SJCRH30 (cell line): ENCODE data around the gene NFKB2. TPM values are rescaled to one million over a fixed set of nuclear protein-coding genes. Genes with fewer than 3 reads are reported as not detected.

Experiments used
- DNase-seq, 2 experiments: peaks; one replicate each; pipeline ENCODE4 v3.0.0-alpha.2; 2015 to 2020
- H3K27ac ChIP-seq: fragments of 250-450 bp; sonication (Bioruptor Pico); 2 replicates; pipeline ENCODE4 v1.5.1; 2020; ENCODE audit warnings: mild to moderate bottlenecking, moderate library complexity
- H3K27me3 ChIP-seq: fragments of 250-450 bp; sonication (Bioruptor Pico); 2 replicates; pipeline ENCODE4 v1.5.1; 2020; ENCODE audit warnings: mild to moderate bottlenecking, moderate library complexity
- H3K36me3 ChIP-seq: fragments of 250-450 bp; sonication (Bioruptor Pico); 2 replicates; pipeline ENCODE4 v1.5.1; 2020; ENCODE audit warnings: mild to moderate bottlenecking, moderate library complexity
- H3K4me1 ChIP-seq: fragments of 250-450 bp; sonication (Bioruptor Pico); 2 replicates; pipeline ENCODE4 v1.5.1; 2020; ENCODE audit warnings: mild to moderate bottlenecking, moderate library complexity
- H3K4me3 ChIP-seq: fragments of 250-450 bp; sonication (Bioruptor Pico); 2 replicates; pipeline ENCODE4 v1.5.1; 2020; ENCODE audit warnings: mild to moderate bottlenecking, moderate library complexity
- H3K9me3 ChIP-seq: fragments of 250-450 bp; sonication (Bioruptor Pico); replicated peaks from 2 replicates; pipeline ENCODE4 v1.5.1; 2020; ENCODE audit warnings: mild to moderate bottlenecking, moderate library complexity
- total RNA-seq: library from RNA; depleted of rRNA; stranded (reverse); fragments of >200 nt; shearing (Covaris generic); gene quantifications from 2 replicates; pipeline ENCODE4 v1.2.3, GENCODE V29; 2014; rRNA removed

Gene NFKB2
- 25.3 and 25.6 TPM in 2 replicates for total RNA-seq

DNA sequence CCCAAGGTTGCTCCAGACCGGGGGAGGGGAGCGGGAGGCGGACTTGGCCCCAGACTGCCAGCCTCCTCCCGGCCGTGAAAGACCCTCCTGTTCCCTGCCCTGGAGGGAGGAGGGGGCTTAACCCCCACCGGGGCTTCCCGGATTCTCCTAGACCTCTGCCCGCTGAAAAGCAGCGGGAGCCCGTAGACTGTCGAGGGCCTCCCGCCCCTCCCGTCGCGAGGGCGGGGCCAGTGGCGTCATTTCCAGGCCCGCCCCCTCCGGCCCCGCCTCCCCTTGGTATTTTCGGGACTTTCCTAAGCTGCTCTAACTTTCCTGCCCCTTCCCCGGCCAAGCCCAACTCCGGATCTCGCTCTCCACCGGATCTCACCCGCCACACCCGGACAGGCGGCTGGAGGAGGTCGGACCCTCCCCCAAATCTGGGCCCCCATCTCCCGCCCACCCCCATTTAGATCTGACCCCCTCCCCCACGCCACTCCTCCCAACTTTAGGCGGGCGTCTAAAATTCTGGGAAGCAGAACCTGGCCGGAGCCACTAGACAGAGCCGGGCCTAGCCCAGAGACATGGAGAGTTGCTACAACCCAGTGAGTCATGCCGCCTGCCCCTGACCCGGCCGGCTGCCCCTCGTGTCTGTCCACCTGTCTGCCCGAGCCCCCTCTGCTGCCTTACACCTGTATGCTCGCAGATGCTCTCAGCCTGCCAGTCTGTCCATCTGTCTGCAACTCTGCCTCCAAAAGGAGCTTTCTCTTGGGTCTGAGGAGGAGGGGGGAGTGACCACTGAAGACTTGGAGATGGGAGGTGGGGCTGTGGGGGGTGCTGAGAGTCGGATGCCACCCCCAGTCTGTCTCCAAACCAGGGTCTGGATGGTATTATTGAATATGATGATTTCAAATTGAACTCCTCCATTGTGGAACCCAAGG is at the start of gene NFKB2:
TSS of gene NFKB2 (plus strand) at position 306 of the 917 bp plus-strand sequence. CDS start at position 561, 255 bp downstream.
- H3K36me3 ChIP-seq = no peaks in the 10 kb centered on the region
- H3K4me3 ChIP-seq = peak within 1 kb of the TSS; percentile 83
- H3K27ac ChIP-seq = peak within 1 kb of the TSS; percentile 45
- peaks cover 8% of the 10 kb centered on the region; the same call in 1 of the 2 replicates for H3K4me1 ChIP-seq
- H3K27me3 ChIP-seq = no peaks in the 10 kb centered on the region
- no peaks in the 10 kb centered on the region for H3K9me3 ChIP-seq
- peak; percentile 91 to 95 for DNase-seq

GRCh38 chr10:102347236-102347828 is 48.2 kb upstream of the NFKB2 start:
- Histone ChIP-seq H3K4me3 (no peak overlapping the region), H3K27me3 (no peaks in the 10 kb centered on the region), H3K4me1 (peaks cover 15% of the 10 kb centered on the region), H3K36me3 (peaks cover 52% of the 10 kb centered on the region), H3K9me3 (no peaks in the 10 kb centered on the region), H3K27ac (peak overlapping the region; percentile 0; the same call in 1 of the 2 replicates)
- peak; percentile 91 to 97 for DNase-seq

- no peak overlapping the region for H3K27ac ChIP-seq
- H3K4me3 ChIP-seq = no peak overlapping the region
- 0 out of 2 replicates have a peak, but pooled peaks cover 4% of the 10 kb centered on the region for H3K4me1 ChIP-seq
- DNase-seq = peak; percentile 84 to 95
- no peaks in the 10 kb centered on the region for H3K9me3 ChIP-seq
- no peaks in the 10 kb centered on the region for H3K27me3 ChIP-seq
- peaks cover 71% of the 10 kb centered on the region for H3K36me3 ChIP-seq
Measured at GRCh38 chr10:102352066-102352715, 43.3 kb upstream of the NFKB2 start.

DNA sequence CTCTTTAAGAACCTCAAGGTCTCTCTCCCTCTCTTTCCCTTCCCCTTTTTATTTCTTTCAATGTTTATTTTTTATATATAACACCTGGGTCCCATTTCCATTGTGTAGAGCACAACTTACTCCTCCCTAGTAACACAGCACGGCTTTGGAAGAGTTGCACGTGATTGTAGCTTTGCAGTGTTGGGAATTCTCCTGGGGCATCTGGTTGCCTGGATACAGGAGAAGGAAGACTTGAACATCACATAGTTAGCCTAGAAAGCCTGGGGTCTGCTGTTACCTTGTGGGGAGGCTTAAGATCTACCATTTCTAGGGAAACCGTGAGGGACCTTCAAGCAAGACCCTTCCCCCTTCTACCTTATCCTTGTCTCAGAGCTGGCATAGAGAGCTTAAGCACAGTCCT is 41.1 kb upstream of the NFKB2 start:
- Histone ChIP-seq H3K27me3 (no peaks in the 10 kb centered on the region), H3K4me3 (no peak overlapping the region), H3K27ac (no peak overlapping the region), H3K36me3 (peaks cover 81% of the 10 kb centered on the region), H3K4me1 (no peaks in the 10 kb centered on the region), H3K9me3 (no peaks in the 10 kb centered on the region)
- no peak for DNase-seq

DNA sequence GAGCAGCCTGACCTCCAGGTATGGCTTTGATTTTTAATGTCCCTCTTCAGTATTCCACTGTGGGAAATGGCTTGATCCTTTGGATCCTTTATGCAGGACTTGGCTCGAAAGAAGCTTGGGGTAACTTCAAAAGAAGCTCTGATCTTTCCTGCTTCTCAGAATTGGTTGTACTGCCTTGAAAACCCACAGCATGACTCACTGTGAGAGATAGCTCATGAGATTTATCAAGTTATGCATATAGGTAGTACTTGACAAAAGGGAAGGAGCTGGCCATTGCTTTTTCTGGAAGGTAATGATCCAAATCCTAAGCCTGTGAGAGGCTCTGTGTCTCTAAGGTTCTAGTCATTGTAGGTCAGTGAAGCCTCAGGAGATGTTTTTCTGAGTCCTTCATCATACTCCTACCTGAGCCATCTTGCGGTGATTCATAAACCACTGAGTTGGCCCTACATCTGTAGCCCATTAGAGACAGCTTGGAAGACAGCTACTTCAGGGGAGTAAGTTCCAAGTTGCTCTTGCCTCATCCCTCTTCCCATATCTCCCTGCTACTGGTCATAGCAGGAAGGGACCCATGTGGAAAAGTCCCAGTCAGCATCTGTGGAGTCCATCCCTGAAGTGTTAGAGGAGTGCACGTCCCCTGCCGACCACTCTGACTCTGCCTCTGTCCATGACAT is 36.7 kb upstream of the NFKB2 start:
- Histone ChIP-seq H3K9me3 (no peaks in the 10 kb centered on the region), H3K4me3 (no peak overlapping the region), H3K4me1 (no peaks in the 10 kb centered on the region), H3K27me3 (no peaks in the 10 kb centered on the region), H3K27ac (no peak overlapping the region), H3K36me3 (peaks cover 89% of the 10 kb centered on the region)
- DNase-seq = no peak

GRCh38 chr10:102367441-102367840 is 28.1 kb upstream of the NFKB2 start:
- Histone ChIP-seq H3K9me3 (no peaks in the 10 kb centered on the region), H3K4me1 (no peaks in the 10 kb centered on the region), H3K27me3 (no peaks in the 10 kb centered on the region), H3K36me3 (peaks cover 94% of the 10 kb centered on the region), H3K4me3 (no peak overlapping the region), H3K27ac (no peak overlapping the region)
- DNase-seq = no peak

DNA sequence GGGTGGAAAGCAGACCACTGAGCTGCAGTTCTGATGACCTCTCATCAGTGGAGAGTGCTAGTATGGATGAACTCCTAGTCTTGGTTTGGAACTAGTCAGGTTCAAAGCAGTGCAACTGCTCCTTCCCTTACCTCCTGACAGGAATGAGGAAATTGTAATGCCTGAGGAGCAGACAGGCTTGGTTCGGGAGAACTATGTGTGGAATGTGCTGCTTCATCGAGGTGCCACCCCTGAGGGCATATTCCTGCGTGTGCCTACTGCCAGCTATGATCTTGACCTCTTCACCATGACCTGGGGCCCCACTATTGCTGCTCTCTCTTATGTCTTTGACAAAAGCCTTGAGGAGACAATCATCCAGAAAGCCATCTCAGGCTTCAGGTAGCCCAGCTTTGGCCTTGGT is 27.4 kb upstream of the NFKB2 start:
- DNase-seq = no peak
- no peak overlapping the region for H3K27ac ChIP-seq
- no peaks in the 10 kb centered on the region for H3K27me3 ChIP-seq
- H3K4me3 ChIP-seq = no peak overlapping the region
- H3K36me3 ChIP-seq = peaks cover 94% of the 10 kb centered on the region
- no peaks in the 10 kb centered on the region for H3K9me3 ChIP-seq
- no peaks in the 10 kb centered on the region for H3K4me1 ChIP-seq

GRCh38 chr10:102371295-102371694 is 24.2 kb upstream of the NFKB2 start:
- no peak overlapping the region for H3K4me3 ChIP-seq
- no peak for DNase-seq
- H3K4me1 ChIP-seq = no peaks in the 10 kb centered on the region
- no peak overlapping the region for H3K27ac ChIP-seq
- no peaks in the 10 kb centered on the region for H3K9me3 ChIP-seq
- peaks cover 96% of the 10 kb centered on the region for H3K36me3 ChIP-seq
- H3K27me3 ChIP-seq = no peaks in the 10 kb centered on the region

DNA sequence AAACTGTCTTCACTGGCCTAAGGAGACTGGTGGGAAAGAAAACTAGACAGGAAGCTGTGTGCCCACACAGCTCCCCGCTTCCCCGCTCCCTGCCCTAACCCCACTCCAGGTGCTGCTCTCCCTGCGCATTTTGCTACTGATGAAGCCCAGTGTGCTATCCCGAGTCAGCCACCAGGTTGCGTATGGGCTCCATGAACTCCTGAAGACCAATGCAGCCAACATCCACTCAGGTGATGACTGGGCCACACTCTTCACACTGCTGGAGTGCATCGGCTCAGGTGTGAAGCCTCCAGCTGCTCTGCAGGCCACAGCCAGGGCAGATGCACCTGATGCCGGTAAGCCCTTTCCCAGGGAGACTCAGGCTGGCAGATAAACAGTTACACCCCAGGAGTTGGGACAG is 20.3 kb upstream of the NFKB2 start:
- Histone ChIP-seq H3K4me3 (no peak overlapping the region), H3K36me3 (peaks cover 95% of the 10 kb centered on the region), H3K9me3 (no peaks in the 10 kb centered on the region), H3K27me3 (no peaks in the 10 kb centered on the region), H3K27ac (no peak overlapping the region), H3K4me1 (no peaks in the 10 kb centered on the region)
- DNase-seq = no peak

- no peak overlapping the region for H3K27ac ChIP-seq
- H3K36me3 ChIP-seq = peaks cover 94% of the 10 kb centered on the region
- no peaks in the 10 kb centered on the region for H3K9me3 ChIP-seq
- no peaks in the 10 kb centered on the region for H3K27me3 ChIP-seq
- H3K4me1 ChIP-seq = no peaks in the 10 kb centered on the region
- DNase-seq = no peak
- H3K4me3 ChIP-seq = no peak overlapping the region
Measured at GRCh38 chr10:102375867-102376266, 19.6 kb upstream of the NFKB2 start.

GRCh38 chr10:102376901-102377300 is 18.6 kb upstream of the NFKB2 start:
- no peaks in the 10 kb centered on the region for H3K9me3 ChIP-seq
- H3K27ac ChIP-seq = no peak overlapping the region
- no peak overlapping the region for H3K4me3 ChIP-seq
- H3K4me1 ChIP-seq = no peaks in the 10 kb centered on the region
- peaks cover 91% of the 10 kb centered on the region for H3K36me3 ChIP-seq
- DNase-seq = no peak
- H3K27me3 ChIP-seq = no peaks in the 10 kb centered on the region

- Histone ChIP-seq H3K4me3 (no peak overlapping the region), H3K36me3 (peaks cover 91% of the 10 kb centered on the region), H3K4me1 (no peaks in the 10 kb centered on the region), H3K9me3 (no peaks in the 10 kb centered on the region), H3K27ac (no peak overlapping the region), H3K27me3 (no peaks in the 10 kb centered on the region)
- no peak for DNase-seq
Measured at GRCh38 chr10:102379383-102379782, 16.1 kb upstream of the NFKB2 start.

DNA sequence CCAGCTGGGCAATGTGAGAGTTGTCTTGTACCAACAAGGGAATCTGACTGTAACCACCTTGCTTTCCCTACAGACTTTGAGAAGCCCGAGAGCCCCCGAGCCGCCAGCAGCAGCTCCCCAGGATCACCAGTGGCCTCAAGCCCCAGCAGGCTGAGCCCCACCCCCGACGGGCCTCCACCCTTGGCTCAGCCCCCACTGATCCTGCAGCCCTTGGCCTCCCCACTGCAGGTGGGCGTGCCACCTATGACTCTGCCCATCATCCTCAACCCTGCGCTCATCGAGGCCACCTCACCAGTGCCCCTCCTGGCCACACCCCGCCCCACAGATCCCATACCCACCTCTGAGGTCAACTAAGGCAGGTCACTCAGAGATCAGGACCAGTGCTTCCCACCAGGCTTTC is 13.5 kb upstream of the NFKB2 start:
- Histone ChIP-seq H3K36me3 (peaks cover 65% of the 10 kb centered on the region), H3K4me1 (no peaks in the 10 kb centered on the region), H3K27me3 (no peaks in the 10 kb centered on the region), H3K9me3 (no peaks in the 10 kb centered on the region), H3K27ac (no peak overlapping the region), H3K4me3 (no peak overlapping the region)
- DNase-seq = no peak

GRCh38 chr10:102382871-102383270 is 12.6 kb upstream of the NFKB2 start:
- no peak for DNase-seq

More at GRCh38 chr10:102382871-102383270, 12.6 kb upstream of the NFKB2 start:
- H3K4me3 ChIP-seq = no peak overlapping the region
- H3K4me1 ChIP-seq = no peaks in the 10 kb centered on the region
- H3K36me3 ChIP-seq = peaks cover 57% of the 10 kb centered on the region
- no peaks in the 10 kb centered on the region for H3K27me3 ChIP-seq
- no peaks in the 10 kb centered on the region for H3K9me3 ChIP-seq
- H3K27ac ChIP-seq = no peak overlapping the region
